Trophoblast cell (in vitro differentiated cells and primary cell): ENCODE measurements around the gene SNAP25.

Experiments used
- DNase-seq, 2 donors: peaks; one replicate each; pipeline ENCODE4 v3.0.0-alpha.2; 2016
- H2AFZ ChIP-seq: 2 replicates; pipeline ENCODE4 v1.6.1; 2013; ENCODE audit warnings: low read length, moderate library complexity, mild to moderate bottlenecking; ENCODE audit not compliant: insufficient read depth, poor library complexity
- H2AK5ac ChIP-seq: 2 replicates; pipeline ENCODE4 v1.6.1; 2013; ENCODE audit warnings: mild to moderate bottlenecking, low read length
- H2BK120ac ChIP-seq: 2 replicates; pipeline ENCODE4 v1.6.1; 2013; ENCODE audit warnings: low read length, mild to moderate bottlenecking, moderate library complexity; ENCODE audit not compliant: insufficient read depth, poor library complexity
- H2BK12ac ChIP-seq: 2 replicates; pipeline ENCODE4 v1.6.1; 2013; ENCODE audit warnings: mild to moderate bottlenecking, low read length, moderate library complexity
- H2BK5ac ChIP-seq: 2 replicates; pipeline ENCODE4 v1.6.1; 2013; ENCODE audit warnings: low read length, low read depth, moderate library complexity, mild to moderate bottlenecking; ENCODE audit not compliant: poor library complexity
- H3K14ac ChIP-seq: 2 replicates; pipeline ENCODE4 v1.6.1; 2013; ENCODE audit warnings: mild to moderate bottlenecking, low read length
- H3K18ac ChIP-seq: 2 replicates; pipeline ENCODE4 v1.6.1; 2013; ENCODE audit warnings: mild to moderate bottlenecking, low read length
- H3K23ac ChIP-seq: 2 replicates; pipeline ENCODE4 v1.6.1; 2013; ENCODE audit warnings: low read length
- H3K27ac ChIP-seq: 2 replicates; pipeline ENCODE4 v1.5.1; 2013; ENCODE audit warnings: low read depth, mild to moderate bottlenecking, inconsistent platforms, low read length, moderate library complexity
- H3K27me3 ChIP-seq: 2 replicates; pipeline ENCODE4 v1.6.1; 2013; ENCODE audit warnings: inconsistent platforms, mild to moderate bottlenecking, low read length, moderate library complexity; ENCODE audit not compliant: insufficient read depth
- H3K36me3 ChIP-seq, 2 experiments: 1 replicate in 1 of 2; 2 replicates in 1 of 2; pipeline ENCODE4 v1.6.1; 2013; ENCODE audit warnings: low read length in 2 of 2, mild to moderate bottlenecking in 2 of 2, moderate library complexity in 1 of 2; ENCODE audit not compliant: insufficient read depth in 2 of 2, control insufficient read depth in 1 of 2
- H3K4ac ChIP-seq: 2 replicates; pipeline ENCODE4 v1.6.1; 2013; ENCODE audit warnings: low read depth, mild to moderate bottlenecking, low read length, moderate library complexity
- H3K4me1 ChIP-seq, 2 experiments: 1 replicate in 1 of 2; 2 replicates in 1 of 2; pipeline ENCODE4 v1.6.1; 2013; ENCODE audit warnings: low read length in 2 of 2, mild to moderate bottlenecking in 2 of 2, moderate library complexity in 1 of 2; ENCODE audit not compliant: insufficient read depth in 2 of 2, control insufficient read depth in 1 of 2
- H3K4me2 ChIP-seq: 2 replicates; pipeline ENCODE4 v1.6.1; 2013; ENCODE audit warnings: inconsistent platforms, mild to moderate bottlenecking, low read length, moderate library complexity
- H3K4me3 ChIP-seq: 2 replicates; pipeline ENCODE4 v1.5.1; 2013; ENCODE audit warnings: mild to moderate bottlenecking, low read depth, low read length, inconsistent platforms
- H3K79me1 ChIP-seq: one replicate; pipeline ENCODE4 v1.6.1; 2013; ENCODE audit warnings: low read length
- H3K79me2 ChIP-seq: 2 replicates; pipeline ENCODE4 v1.6.1; 2013; ENCODE audit warnings: low read length, mild to moderate bottlenecking; ENCODE audit not compliant: control insufficient read depth, insufficient read depth, poor library complexity
- H3K9ac ChIP-seq: 2 replicates; pipeline ENCODE4 v1.6.1; 2013; ENCODE audit warnings: mild to moderate bottlenecking, low read length
- H3K9me3 ChIP-seq: 2 replicates; pipeline ENCODE4 v1.6.1; 2013; ENCODE audit warnings: low read depth, mild to moderate bottlenecking, control low read depth, inconsistent platforms, low read length; ENCODE audit not compliant: insufficient read depth
- H4K12ac ChIP-seq: 2 replicates; pipeline ENCODE4 v1.6.1; 2013; ENCODE audit warnings: low read depth, mild to moderate bottlenecking, low read length, moderate library complexity
- H4K8ac ChIP-seq: 2 replicates; pipeline ENCODE4 v1.6.1; 2013; ENCODE audit warnings: low read depth, mild to moderate bottlenecking, low read length, moderate library complexity
- H4K91ac ChIP-seq: one replicate; pipeline ENCODE4 v1.6.1; 2013; ENCODE audit warnings: low read depth, mild to moderate bottlenecking, low read length, moderate library complexity
- WGBS: extraction: QIAGEN DNeasy Blood & Tissue Kit; methylation state at CpG from one replicate; pipeline ENCODE4 v1.1.7; 2013; ENCODE audit warnings: missing lambda C conversion rate; ENCODE audit not compliant: insufficient read length, insufficient coverage; ENCODE audit errors: extremely low coverage; 5-methylcytosine and 5-hydroxymethylcytosine counted together

Gene SNAP25

GRCh38 chr20:10172998-10173655, 45.5 kb upstream of the SNAP25 start:
- Histone ChIP-seq H3K27ac (no peak overlapping the region), H2AFZ (no peak overlapping the region)

GRCh38 chr20:10174400-10174799, 44.2 kb upstream of the SNAP25 start:
- no peak overlapping the region for H3K18ac ChIP-seq
- no peak for DNase-seq
- WGBS = no CpG with 5 or more reads among the region's 1 CpG
- H3K4ac ChIP-seq = no peak overlapping the region
- H2BK12ac ChIP-seq = no peak overlapping the region
- H2BK120ac ChIP-seq = no peak overlapping the region
- H3K79me1 ChIP-seq = no peaks in the 10 kb centered on the region
- H3K14ac ChIP-seq = no peak overlapping the region
- no peaks in the 10 kb centered on the region for H3K79me2 ChIP-seq
- no peak overlapping the region for H3K9ac ChIP-seq
- no peaks in the 10 kb centered on the region for H3K9me3 ChIP-seq
- H3K4me1 ChIP-seq = peaks cover 3 to 6% of the 10 kb centered on the region in 2 experiments
- H4K12ac ChIP-seq = no peak overlapping the region
- H4K91ac ChIP-seq = no peak overlapping the region
- no peak overlapping the region for H3K27ac ChIP-seq
- no peak overlapping the region for H3K23ac ChIP-seq
- no peak overlapping the region for H2AFZ ChIP-seq
- no peak overlapping the region for H2BK5ac ChIP-seq
- no peaks in the 10 kb centered on the region for H3K27me3 ChIP-seq
- no peaks in the 10 kb centered on the region for H3K36me3 ChIP-seq
- no peak overlapping the region for H2AK5ac ChIP-seq
- H3K4me2 ChIP-seq = no peak overlapping the region
- H4K8ac ChIP-seq = no peak overlapping the region
- H3K4me3 ChIP-seq = no peak overlapping the region

More at GRCh38 chr20:10172998-10173655, 45.5 kb upstream of the SNAP25 start:
- no peaks in the 10 kb centered on the region for H3K27me3 ChIP-seq
- no peak overlapping the region for H4K91ac ChIP-seq
- H3K4ac ChIP-seq = no peak overlapping the region
- H3K79me2 ChIP-seq = no peaks in the 10 kb centered on the region
- no peak overlapping the region for H3K14ac ChIP-seq
- H2BK5ac ChIP-seq = no peak overlapping the region
- no peaks in the 10 kb centered on the region for H3K79me1 ChIP-seq
- H3K4me2 ChIP-seq = no peak overlapping the region
- H3K4me1 ChIP-seq = peaks cover 3 to 6% of the 10 kb centered on the region in 2 experiments
- no peak overlapping the region for H4K12ac ChIP-seq
- H3K9me3 ChIP-seq = no peaks in the 10 kb centered on the region
- H3K18ac ChIP-seq = no peak overlapping the region
- H3K4me3 ChIP-seq = no peak overlapping the region
- H2BK120ac ChIP-seq = no peak overlapping the region
- no peak for DNase-seq
- H4K8ac ChIP-seq = no peak overlapping the region
- no peak overlapping the region for H3K23ac ChIP-seq
- H2AK5ac ChIP-seq = no peak overlapping the region
- H2BK12ac ChIP-seq = no peak overlapping the region
- no CpG with 5 or more reads among the region's 16 CpGs for WGBS
- H3K9ac ChIP-seq = no peak overlapping the region
- H3K36me3 ChIP-seq = no peaks in the 10 kb centered on the region

- Histone ChIP-seq H3K79me2 (no peaks in the 10 kb centered on the region), H2AK5ac (no peak overlapping the region), H3K27me3 (no peaks in the 10 kb centered on the region), H3K36me3 (no peaks in the 10 kb centered on the region), H3K14ac (no peak overlapping the region), H4K91ac (no peak overlapping the region), H2BK120ac (no peak overlapping the region), H3K27ac (no peak overlapping the region), H2BK5ac (no peak overlapping the region), H3K9ac (no peak overlapping the region), H3K18ac (no peak overlapping the region), H3K4ac (no peak overlapping the region), H3K4me3 (no peak overlapping the region), H3K4me1 (peaks cover 2 to 4% of the 10 kb centered on the region in 2 experiments), H4K12ac (no peak overlapping the region), H3K79me1 (no peaks in the 10 kb centered on the region), H3K9me3 (no peaks in the 10 kb centered on the region), H4K8ac (no peak overlapping the region), H3K4me2 (no peak overlapping the region), H2AFZ (no peak overlapping the region), H3K23ac (no peak overlapping the region), H2BK12ac (no peak overlapping the region)
- WGBS = no CpG with 5 or more reads among the region's 3 CpGs
- no peak for DNase-seq
Observed at GRCh38 chr20:10177326-10177725, 41.3 kb upstream of the SNAP25 start.

- Histone ChIP-seq H3K27me3 (no peaks in the 10 kb centered on the region), H2BK5ac (no peak overlapping the region), H3K79me2 (no peaks in the 10 kb centered on the region), H4K91ac (no peak overlapping the region), H3K4me2 (no peak overlapping the region), H3K23ac (no peak overlapping the region), H3K9me3 (no peaks in the 10 kb centered on the region), H2AFZ (no peak overlapping the region), H2AK5ac (no peak overlapping the region), H4K8ac (no peak overlapping the region), H3K79me1 (no peaks in the 10 kb centered on the region), H3K9ac (no peak overlapping the region), H3K14ac (no peak overlapping the region), H3K4me1 (no peaks in the 10 kb centered on the region), H4K12ac (no peak overlapping the region), H3K36me3 (no peaks in the 10 kb centered on the region), H2BK120ac (no peak overlapping the region), H3K4me3 (no peak overlapping the region), H3K27ac (no peak overlapping the region), H2BK12ac (no peak overlapping the region), H3K18ac (no peak overlapping the region), H3K4ac (no peak overlapping the region)
- no peak for DNase-seq
- no CpG with 5 or more reads among the region's 1 CpG for WGBS
Observed at GRCh38 chr20:10178091-10178490, 40.5 kb upstream of the SNAP25 start.
